Hepatocyte (in vitro differentiated cells): ENCODE data around the gene ZFP69B. TPM values are rescaled to one million over a fixed set of nuclear protein-coding genes. Genes with fewer than 3 reads are reported as not detected.

Source experiments
- DNase-seq: peaks from one replicate; pipeline ENCODE4 v3.0.0-alpha.2; 2016; ENCODE audit warnings: low spot score
- H2AFZ ChIP-seq: fragments of 200-600 bp; sonication (generic); 2 replicates; pipeline ENCODE4 v1.6.0; 2016; ENCODE audit warnings: antibody characterized with exemption, mild to moderate bottlenecking
- H3K27ac ChIP-seq: fragments of 200-600 bp; sonication (generic); 2 replicates; pipeline ENCODE4 v1.5.1; 2016; ENCODE audit warnings: mild to moderate bottlenecking
- H3K27me3 ChIP-seq: fragments of 200-600 bp; sonication (generic); 2 replicates; pipeline ENCODE4 v1.6.1; 2016
- H3K36me3 ChIP-seq: fragments of 200-600 bp; sonication (generic); replicated peaks from 2 replicates; pipeline ENCODE4 v1.5.1; 2016; ENCODE audit warnings: low read depth; ENCODE audit not compliant: insufficient read depth
- H3K4me1 ChIP-seq: fragments of 200-600 bp; sonication (generic); 2 replicates; pipeline ENCODE4 v1.5.1; 2016; ENCODE audit warnings: mild to moderate bottlenecking, moderate library complexity; ENCODE audit not compliant: insufficient read depth
- H3K4me2 ChIP-seq: fragments of 200-600 bp; sonication (generic); 2 replicates; pipeline ENCODE4 v1.6.0; 2016
- H3K4me3 ChIP-seq: fragments of 200-600 bp; sonication (generic); 2 replicates; pipeline ENCODE4 v1.5.1; 2016; ENCODE audit warnings: mild to moderate bottlenecking
- H3K79me2 ChIP-seq: fragments of 200-600 bp; sonication (generic); 2 replicates; pipeline ENCODE4 v1.6.0; 2017; ENCODE audit warnings: mild to moderate bottlenecking
- H3K9me2 ChIP-seq: fragments of 200-600 bp; sonication (generic); replicated peaks from 2 replicates; pipeline ENCODE4 v1.6.0; 2017; ENCODE audit warnings: mild to moderate bottlenecking; ENCODE audit not compliant: insufficient read depth
- H3K9me3 ChIP-seq: fragments of 200-600 bp; sonication (generic); 2 replicates; pipeline ENCODE4 v1.5.1; 2016; ENCODE audit warnings: low read depth, mild to moderate bottlenecking
- H4K20me1 ChIP-seq: fragments of 200-600 bp; sonication (generic); 2 replicates; pipeline ENCODE4 v1.6.0; 2016; ENCODE audit warnings: mild to moderate bottlenecking; ENCODE audit not compliant: insufficient read depth, poor library complexity, severe bottlenecking
- CTCF ChIP-seq: fragments of 200-600 bp; sonication (generic); IDR thresholded peaks from 2 replicates; pipeline ENCODE4 v1.5.1; 2016; ENCODE audit warnings: antibody characterized with exemption, mild to moderate bottlenecking; ENCODE audit not compliant: poor library complexity
- EZH2 ChIP-seq: fragments of 200-600 bp; sonication (generic); IDR thresholded peaks from 2 replicates; pipeline ENCODE4 v1.6.1; 2016; ENCODE audit warnings: antibody characterized with exemption, mild to moderate bottlenecking, borderline replicate concordance
- EZH2phosphoT487 ChIP-seq: fragments of 200-600 bp; sonication (generic); IDR thresholded peaks from one replicate; pipeline ENCODE4 v1.6.1; 2018; ENCODE audit warnings: antibody characterized with exemption, mild to moderate bottlenecking, low read depth, moderate library complexity; ENCODE audit not compliant: unreplicated experiment, severe bottlenecking
- WGBS: methylation state at CpG from one replicate; pipeline ENCODE4 v1.1.6; 2016; ENCODE audit warnings: low lambda C conversion rate; ENCODE audit errors: missing lambda C conversion rate; 5-methylcytosine and 5-hydroxymethylcytosine counted together
- polyA plus RNA-seq: library from polyadenylated mRNA; unstranded; fragments of >200 nt; fragmentation: Nextera tagmentation; extraction: Ambion mirVana; gene quantifications from 2 replicates; pipeline ENCODE4 v1.2.1, GENCODE V29; 2016
- total RNA-seq: library from RNA; depleted of rRNA; stranded (reverse); fragments of >200 nt; gene quantifications from 2 replicates; pipeline ENCODE4 v1.2.3, GENCODE V29; 2014

Gene ZFP69B
- total and polyA plus RNA-seq, 2 experiments from 2014 or later, result 3.2 to 4.8 TPM

- no peaks in the 10 kb centered on the region for H3K9me2 ChIP-seq
- H3K9me3 ChIP-seq, result no peaks in the 10 kb centered on the region
- no peaks in the 10 kb centered on the region for H3K27me3 ChIP-seq
- H3K36me3 ChIP-seq, result no peaks in the 10 kb centered on the region
- TF ChIP-seq CTCF (no peak), EZH2phosphoT487 (no peak), EZH2 (no peak)
- H3K79me2 ChIP-seq, result no peaks in the 10 kb centered on the region
- DNase-seq, result no peak
- no peaks in the 10 kb centered on the region for H3K4me1 ChIP-seq
- H3K4me3 ChIP-seq, result no peak overlapping the region
- H3K27ac ChIP-seq, result no peak overlapping the region
- no peak overlapping the region for H2AFZ ChIP-seq
- WGBS, result 93% methylated on average over 4 of the region's 4 CpGs
- no peak overlapping the region for H3K4me2 ChIP-seq
- H4K20me1 ChIP-seq, result no peaks in the 10 kb centered on the region
These were observed 33.6 kb upstream of the ZFP69B start for GRCh38 chr1:40416709-40417108.

- no peaks in the 10 kb centered on the region for H3K79me2 ChIP-seq
- H4K20me1 ChIP-seq, result no peaks in the 10 kb centered on the region
- H3K4me1 ChIP-seq, result no peaks in the 10 kb centered on the region
- no peak overlapping the region for H3K27ac ChIP-seq
- no peaks in the 10 kb centered on the region for H3K36me3 ChIP-seq
- peak; percentile 46 for DNase-seq
- no peak overlapping the region for H3K4me3 ChIP-seq
- no peaks in the 10 kb centered on the region for H3K27me3 ChIP-seq
- no peaks in the 10 kb centered on the region for H3K9me3 ChIP-seq
- H3K4me2 ChIP-seq, result no peak overlapping the region
- TF ChIP-seq CTCF, result no peak
- no peak for TF ChIP-seq EZH2
- no peaks in the 10 kb centered on the region for H3K9me2 ChIP-seq
- H2AFZ ChIP-seq, result no peak overlapping the region
- 78% methylated on average over 15 of the region's 15 CpGs for WGBS
These were observed 28.6 kb upstream of the ZFP69B start for GRCh38 chr1:40421431-40422384.

- DNase-seq, result no peak
- H2AFZ ChIP-seq, result no peak overlapping the region
- no peaks in the 10 kb centered on the region for H3K9me2 ChIP-seq
- H3K36me3 ChIP-seq, result no peaks in the 10 kb centered on the region
- 80% methylated on average over 11 of the region's 11 CpGs for WGBS
- no peaks in the 10 kb centered on the region for H3K27me3 ChIP-seq
- no peaks in the 10 kb centered on the region for H3K9me3 ChIP-seq
- H3K4me1 ChIP-seq, result no peaks in the 10 kb centered on the region
- no peaks in the 10 kb centered on the region for H4K20me1 ChIP-seq
- no peak for TF ChIP-seq CTCF
- no peak overlapping the region for H3K4me2 ChIP-seq
- H3K79me2 ChIP-seq, result no peaks in the 10 kb centered on the region
- no peak overlapping the region for H3K4me3 ChIP-seq
- H3K27ac ChIP-seq, result no peak overlapping the region
These were observed 27.5 kb upstream of the ZFP69B start for GRCh38 chr1:40422630-40423263.
